GM13976 (cell line): Measurements from ENCODE around the gene SMAP1.
"Not testable (repeated sequence)": the region's sequence is repeated elsewhere in the genome, so short reads cannot be mapped to it uniquely, and the experiment has no call there.

ENCODE experiments used
- DNase-seq: peaks from one replicate; pipeline ENCODE4 v3.0.0; 2012; ENCODE audit warnings: low spot score
- CTCF ChIP-seq: IDR thresholded peaks from 2 replicates; pipeline ENCODE4 v1.5.1; 2012; ENCODE audit warnings: borderline replicate concordance, mild to moderate bottlenecking; ENCODE audit not compliant: insufficient read depth; ENCODE audit errors: extremely low read depth, missing control alignments, control extremely low read depth
- in situ Hi-C: fragments of 300-500 bp; cut with MboI; formaldehyde crosslinking; loops from one replicate; pipeline ENCODE4 v1.12.0; 2022; ENCODE audit warnings: low sequenced_read_pairs, mixed read lengths, inconsistent platforms; ENCODE audit not compliant: unreplicated experiment

Gene SMAP1

GRCh38 chr6:70739534-70739933 is 71.9 kb downstream of the SMAP1 start:
- no peak for TF ChIP-seq CTCF
- no peak for DNase-seq
- in situ Hi-C loops: no loop called here

GRCh38 chr6:70740746-70741145 is 73.1 kb downstream of the SMAP1 start:
- in situ Hi-C loops, DNase-seq: not testable (repeated sequence)

GRCh38 chr6:70742462-70742861 is 74.8 kb downstream of the SMAP1 start:
- in situ Hi-C loops: not testable (repeated sequence)

GRCh38 chr6:70753870-70754380 is 86.2 kb downstream of the SMAP1 start:
- no peak for TF ChIP-seq CTCF
- no peak for DNase-seq
- in situ Hi-C loops: no loop called here

More at GRCh38 chr6:70742462-70742861, 74.8 kb downstream of the SMAP1 start:
- DNase-seq: not testable (repeated sequence)

- no peak for TF ChIP-seq CTCF
- no peak for DNase-seq
- in situ Hi-C loops: no loop called here
Measured at GRCh38 chr6:70758883-70759282, 91.2 kb downstream of the SMAP1 start.

- no peak for DNase-seq
- no peak for TF ChIP-seq CTCF
- in situ Hi-C loops: no loop called here
Measured at GRCh38 chr6:70763754-70764510, 96.2 kb downstream of the SMAP1 start.

- no peak for DNase-seq
- in situ Hi-C loops: no loop called here
- TF ChIP-seq CTCF: no peak
Measured at GRCh38 chr6:70764706-70765105, 97.0 kb downstream of the SMAP1 start.

GRCh38 chr6:70771351-70771750 is 103.7 kb downstream of the SMAP1 start:
- in situ Hi-C loops, DNase-seq: not testable (repeated sequence)
